Endodermal cell (in vitro differentiated cells): Measurements from ENCODE around the gene TBCD. TPM values are rescaled to one million over a fixed set of nuclear protein-coding genes. Genes with fewer than 3 reads are reported as not detected.

Experiments used
- DNase-seq: peaks from one replicate; pipeline ENCODE4 v3.0.0-alpha.2; 2017
- H3K27ac ChIP-seq: 2 replicates; pipeline ENCODE4 v1.5.1; 2013; ENCODE audit warnings: mild to moderate bottlenecking, low read depth, low read length, moderate library complexity
- H3K27me3 ChIP-seq: 2 replicates; pipeline ENCODE4 v1.6.1; 2013; ENCODE audit warnings: mild to moderate bottlenecking, low read length, moderate library complexity; ENCODE audit not compliant: insufficient read depth, control insufficient read depth, poor library complexity, severe bottlenecking
- H3K36me3 ChIP-seq: 2 replicates; pipeline ENCODE4 v1.7.0; 2013; ENCODE audit warnings: mild to moderate bottlenecking, low read length, moderate library complexity; ENCODE audit not compliant: control insufficient read depth, insufficient read depth
- H3K4me1 ChIP-seq: one replicate; pipeline ENCODE4 v1.7.0; 2013; ENCODE audit warnings: low read length; ENCODE audit not compliant: control insufficient read depth, insufficient read depth
- H3K4me3 ChIP-seq: 2 replicates; pipeline ENCODE4 v1.5.1; 2013; ENCODE audit warnings: mild to moderate bottlenecking, low read length, moderate library complexity
- H3K9ac ChIP-seq: 2 replicates; pipeline ENCODE4 v1.6.1; 2013; ENCODE audit warnings: mild to moderate bottlenecking, low read length, moderate library complexity; ENCODE audit not compliant: poor library complexity, severe bottlenecking; ENCODE audit errors: extremely low read depth
- H3K9me3 ChIP-seq: 2 replicates; pipeline ENCODE4 v1.6.1; 2013; ENCODE audit warnings: mild to moderate bottlenecking, low read length, moderate library complexity; ENCODE audit not compliant: control insufficient read depth
- H3K27ac Mint-ChIP-seq: 2 replicates; pipeline ENCODE4 v1.8.0; 2020; ENCODE audit warnings: mixed read lengths
- H3K27me3 Mint-ChIP-seq: 2 replicates; pipeline ENCODE4 v1.8.0; 2021; ENCODE audit warnings: mild to moderate bottlenecking, mixed read lengths; ENCODE audit not compliant: insufficient read depth
- H3K36me3 Mint-ChIP-seq: 2 replicates; pipeline ENCODE4 v1.8.0; 2020; ENCODE audit warnings: low read depth, mixed read lengths
- H3K4me1 Mint-ChIP-seq: 2 replicates; pipeline ENCODE4 v1.8.0; 2020; ENCODE audit warnings: mixed read lengths
- H3K4me3 Mint-ChIP-seq: 2 replicates; pipeline ENCODE4 v1.8.0; 2020; ENCODE audit warnings: mild to moderate bottlenecking, moderate library complexity, mixed read lengths
- H3K9me3 Mint-ChIP-seq: 2 replicates; pipeline ENCODE4 v1.8.0; 2020; ENCODE audit warnings: mild to moderate bottlenecking, mixed read lengths
- CTCF ChIP-seq: fragments of 200-600 bp; sonication (generic); conservative IDR thresholded peaks from 2 replicates; pipeline ENCODE4 v1.5.0; 2021; ENCODE audit warnings: antibody characterized with exemption, mild to moderate bottlenecking
- WGBS, 2 experiments: methylation state at CpG; one replicate each; pipeline versions ENCODE4 v1.1.5 to v1.1.7; 2013; ENCODE audit warnings: missing lambda C conversion rate in 2 of 2, mixed read lengths in 1 of 2; ENCODE audit not compliant: insufficient coverage in 1 of 2, insufficient read length in 1 of 2; 5-methylcytosine and 5-hydroxymethylcytosine counted together
- total RNA-seq, 2 donors: library from RNA; stranded (reverse); fragmentation: NEBNext Ultra II Directional in 1 of 2; extraction: Animal tissue kit (Norgen Biotek cat#: 25700) in 1 of 2; gene quantifications; 2 replicates in 1 of 2; 3 replicates in 1 of 2; pipeline ENCODE4 v1.2.1, GENCODE V29; 2021

The TBCD gene
- total RNA-seq, 2 donors from 2014 or later = 107 TPM

DNA sequence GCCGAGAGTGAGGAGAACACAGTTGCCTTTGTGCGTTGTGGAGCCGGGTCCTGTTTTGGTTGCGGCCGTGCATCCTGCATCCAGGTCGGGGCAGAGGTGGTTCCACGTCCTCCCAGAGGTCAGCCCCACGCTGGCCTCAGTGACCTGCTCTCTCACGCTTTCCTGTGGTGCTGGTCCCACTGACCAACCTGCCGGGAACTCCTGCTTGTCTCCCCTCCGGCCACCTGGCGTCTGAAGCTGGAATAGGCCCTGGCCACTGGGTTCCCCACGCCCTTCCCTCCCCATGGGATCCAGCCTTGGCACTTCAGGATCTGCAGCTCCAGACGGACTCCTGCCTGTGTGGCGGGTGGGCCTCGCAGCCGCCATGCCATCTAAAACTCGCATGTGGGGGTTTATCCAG, 173.5 kb downstream of the TBCD start:
- no peak for DNase-seq
- no peaks in the 10 kb centered on the region for H3K4me1 Mint-ChIP-seq
- H3K9ac ChIP-seq = no peak overlapping the region
- no peaks in the 10 kb centered on the region for H3K4me1 ChIP-seq
- no peak overlapping the region for H3K4me3 ChIP-seq
- H3K27ac ChIP-seq = no peak overlapping the region
- peaks cover 38% of the 10 kb centered on the region for H3K36me3 Mint-ChIP-seq
- TF ChIP-seq CTCF = peak; percentile 32
- peaks cover 52% of the 10 kb centered on the region for H3K36me3 ChIP-seq
- no peaks in the 10 kb centered on the region for H3K9me3 ChIP-seq
- H3K4me3 Mint-ChIP-seq = no peak overlapping the region
- H3K27me3 Mint-ChIP-seq = no peaks in the 10 kb centered on the region
- no peaks in the 10 kb centered on the region for H3K9me3 Mint-ChIP-seq
- no peaks in the 10 kb centered on the region for H3K27me3 ChIP-seq
- WGBS, 2 experiments = 92 to 93% methylated on average over 15 to 18 of the region's 18 CpGs
- no peak overlapping the region for H3K27ac Mint-ChIP-seq

DNA sequence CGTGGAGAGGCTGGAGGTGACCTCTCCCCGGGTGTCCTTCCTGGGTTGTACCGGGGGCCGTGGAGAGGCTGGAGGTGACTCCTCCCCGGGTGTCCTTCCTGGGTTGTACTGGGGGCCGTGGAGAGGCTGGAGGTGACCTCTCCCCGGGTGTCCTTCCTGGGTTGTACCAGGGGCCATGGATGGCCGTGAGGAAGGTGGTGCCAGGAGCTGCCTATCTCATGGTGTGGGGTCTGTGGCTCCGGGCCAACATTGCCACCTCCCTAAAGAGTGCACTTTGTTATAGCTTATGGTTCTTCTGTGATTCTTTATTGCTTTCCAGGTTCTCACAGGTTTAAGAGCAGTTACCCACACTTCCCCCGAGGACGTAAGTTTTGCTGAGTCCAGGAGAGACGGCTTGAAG, 174.2 kb downstream of the TBCD start:
- H3K27me3 Mint-ChIP-seq = no peaks in the 10 kb centered on the region
- Histone ChIP-seq H3K4me1 (no peaks in the 10 kb centered on the region), H3K27me3 (no peaks in the 10 kb centered on the region), H3K9me3 (no peaks in the 10 kb centered on the region), H3K27ac (no peak overlapping the region), H3K36me3 (peaks cover 52% of the 10 kb centered on the region), H3K4me3 (no peak overlapping the region), H3K9ac (no peak overlapping the region)
- no peak for TF ChIP-seq CTCF
- H3K4me1 Mint-ChIP-seq = no peaks in the 10 kb centered on the region
- no peak for DNase-seq
- no peaks in the 10 kb centered on the region for H3K9me3 Mint-ChIP-seq
- H3K36me3 Mint-ChIP-seq = peaks cover 46% of the 10 kb centered on the region
- WGBS, 2 experiments = 91 to 96% methylated on average over 7 to 10 of the region's 12 CpGs
- H3K4me3 Mint-ChIP-seq = no peak overlapping the region
- no peak overlapping the region for H3K27ac Mint-ChIP-seq

- no peaks in the 10 kb centered on the region for H3K27me3 ChIP-seq
- no peaks in the 10 kb centered on the region for H3K27me3 Mint-ChIP-seq
- H3K36me3 ChIP-seq = peaks cover 48% of the 10 kb centered on the region
- WGBS, 2 experiments = 89 to 95% methylated on average over 11 to 18 of the region's 18 CpGs
- no peaks in the 10 kb centered on the region for H3K4me1 ChIP-seq
- no peaks in the 10 kb centered on the region for H3K9me3 Mint-ChIP-seq
- H3K4me1 Mint-ChIP-seq = no peaks in the 10 kb centered on the region
- no peak for TF ChIP-seq CTCF
- no peaks in the 10 kb centered on the region for H3K9me3 ChIP-seq
- no peak overlapping the region for H3K27ac Mint-ChIP-seq
- no peak overlapping the region for H3K27ac ChIP-seq
- no peak overlapping the region for H3K9ac ChIP-seq
- H3K4me3 Mint-ChIP-seq = no peak overlapping the region
- H3K36me3 Mint-ChIP-seq = peaks cover 51% of the 10 kb centered on the region
- DNase-seq = no peak
- H3K4me3 ChIP-seq = no peak overlapping the region
Observed at GRCh38 chr17:82926716-82927115, 174.9 kb downstream of the TBCD start.
